ENCODE measurements around the gene MRPS23.

Gene MRPS23

GRCh38 chr17:57877803-57878377 lies 28.0 kb upstream of the MRPS23 start:
- DNase-seq = no peak

- DNase-seq = no peak
These were observed 27.0 kb upstream of the MRPS23 start for GRCh38 chr17:57876866-57877237.

GRCh38 chr17:57876023-57876865 lies 26.4 kb upstream of the MRPS23 start:
- no peak for DNase-seq

GRCh38 chr17:57875290-57876022 lies 25.6 kb upstream of the MRPS23 start:
- no peak for DNase-seq

- no peak for DNase-seq
These were observed 24.8 kb upstream of the MRPS23 start for GRCh38 chr17:57874434-57875289.

GRCh38 chr17:57874058-57874419 lies 24.2 kb upstream of the MRPS23 start:
- no peak for DNase-seq

GRCh38 chr17:57873261-57874057 lies 23.6 kb upstream of the MRPS23 start:
- no peak for DNase-seq

GRCh38 chr17:57872536-57872935 lies 22.7 kb upstream of the MRPS23 start:
- no peak for DNase-seq

- no peak for DNase-seq
These were observed 22.0 kb upstream of the MRPS23 start for GRCh38 chr17:57871863-57872262.

GRCh38 chr17:57871155-57871554 lies 21.3 kb upstream of the MRPS23 start:
- DNase-seq = no peak

- DNase-seq = no peak
These were observed 20.4 kb upstream of the MRPS23 start for GRCh38 chr17:57870283-57870635.

GRCh38 chr17:57869617-57870282 lies 19.9 kb upstream of the MRPS23 start:
- DNase-seq = no peak

- no peak for DNase-seq
These were observed 19.2 kb upstream of the MRPS23 start for GRCh38 chr17:57868910-57869616.

- no peak for DNase-seq
These were observed 18.4 kb upstream of the MRPS23 start for GRCh38 chr17:57868007-57868909.

- DNase-seq = no peak
These were observed 17.3 kb upstream of the MRPS23 start for GRCh38 chr17:57867126-57867525.

GRCh38 chr17:57866723-57867122 lies 16.9 kb upstream of the MRPS23 start:
- DNase-seq = no peak

GRCh38 chr17:57866319-57866718 lies 16.5 kb upstream of the MRPS23 start:
- no peak for DNase-seq

- no peak for DNase-seq
These were observed 14.4 kb upstream of the MRPS23 start for GRCh38 chr17:57864273-57864672.
